ENCODE data around the gene PTPRG. TPM values are rescaled to one million over a fixed set of nuclear protein-coding genes. Genes with fewer than 3 reads are reported as not detected.
"Not testable (repeated sequence)": the region's sequence is repeated elsewhere in the genome, so short reads cannot be mapped to it uniquely, and the experiment has no call there.

The PTPRG gene
- total RNA-seq, 2 donors from 2014 or later: not detected

DNA sequence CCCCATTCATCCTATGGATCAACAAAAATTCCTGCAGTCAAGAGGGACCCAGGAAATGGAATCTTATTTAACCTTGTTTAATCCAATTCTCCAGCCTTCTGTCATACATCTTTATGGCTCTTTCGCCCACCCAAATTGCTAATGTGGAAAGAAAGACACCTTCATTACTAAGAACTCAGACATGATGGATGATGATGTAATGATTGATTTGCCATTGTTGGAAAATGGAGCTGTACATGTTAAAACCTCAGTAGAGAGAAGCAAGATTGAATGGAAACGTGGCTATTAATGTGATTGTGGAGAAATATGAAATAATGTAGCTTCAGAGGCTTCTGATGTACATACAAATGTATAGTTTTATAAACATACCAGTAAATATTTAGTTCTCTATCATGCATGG, 15.7 kb upstream of the PTPRG start:
- no peaks in the 10 kb centered on the region for H3K4me1 Mint-ChIP-seq
- ATAC-seq (replicated peaks): no peak
- H3K9me3 Mint-ChIP-seq: peaks cover 9% of the 10 kb centered on the region
- no peaks in the 10 kb centered on the region for H3K27me3 Mint-ChIP-seq
- no peak overlapping the region for H3K27ac Mint-ChIP-seq
- no peaks in the 10 kb centered on the region for H3K36me3 Mint-ChIP-seq (ENCODE audit: low read depth)
- H3K4me3 Mint-ChIP-seq: no peak overlapping the region

DNA sequence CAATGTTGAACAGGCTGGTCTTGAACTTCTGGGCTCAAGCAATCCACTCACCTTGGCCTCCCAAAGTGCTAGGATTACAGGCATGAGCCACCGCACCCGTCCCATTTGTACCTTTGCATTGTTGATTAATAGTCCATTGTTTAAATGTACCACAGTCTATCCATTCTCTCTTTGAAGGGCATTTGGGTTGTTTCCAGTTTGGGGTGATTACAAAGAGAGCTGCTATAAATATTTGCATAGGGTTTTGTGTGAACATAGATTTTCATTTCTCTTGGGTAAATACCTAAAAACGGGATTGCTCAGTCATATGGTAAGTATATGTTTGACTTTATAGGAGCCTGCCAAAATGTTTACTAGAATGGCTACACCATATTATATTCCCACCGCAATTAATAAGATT, 13.7 kb upstream of the PTPRG start:
- Mint-ChIP-seq H3K27ac (no peak overlapping the region), H3K27me3 (no peaks in the 10 kb centered on the region), H3K4me1 (no peaks in the 10 kb centered on the region), H3K9me3 (peaks cover 9% of the 10 kb centered on the region), H3K36me3 (ENCODE audit: low read depth) (no peaks in the 10 kb centered on the region), H3K4me3 (no peak overlapping the region)
- ATAC-seq (replicated peaks): no peak

GRCh38 chr3:61552704-61553103, 8.7 kb upstream of the PTPRG start:
- H3K4me3 Mint-ChIP-seq; H3K4me1 Mint-ChIP-seq; H3K36me3 Mint-ChIP-seq (ENCODE audit: low read depth); H3K27ac Mint-ChIP-seq; H3K9me3 Mint-ChIP-seq; ATAC-seq (replicated peaks): not testable (repeated sequence)
- H3K27me3 Mint-ChIP-seq: peaks cover 13% of the 10 kb centered on the region

DNA sequence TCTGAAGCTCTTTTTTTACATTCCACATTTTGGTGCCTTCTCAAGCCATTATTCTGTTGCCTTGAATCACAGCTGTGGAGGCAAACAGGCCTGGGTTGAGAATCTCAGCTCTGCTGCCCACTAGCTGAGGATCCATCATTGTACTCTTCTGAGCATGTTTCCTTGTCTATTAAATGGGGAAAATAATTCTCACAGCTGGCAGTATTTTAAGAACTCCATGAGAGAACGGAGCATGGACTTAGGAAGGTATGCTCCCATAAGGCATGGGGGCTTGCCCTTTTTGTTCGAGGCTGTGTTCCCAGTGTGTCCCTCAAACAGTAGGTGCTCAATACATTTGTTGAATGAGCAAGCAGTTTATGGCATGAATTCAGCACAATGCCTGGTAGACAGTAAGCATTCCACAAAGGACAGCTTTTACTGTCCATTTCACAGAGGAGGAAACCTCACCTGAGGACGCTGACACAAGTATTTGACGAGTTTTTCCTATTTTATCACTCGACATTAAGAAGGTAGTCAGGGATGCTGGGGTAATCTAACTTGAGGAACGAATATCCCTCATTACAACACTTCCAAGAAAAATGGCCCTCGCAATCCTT, 2.1 kb upstream of the PTPRG start:
- Mint-ChIP-seq H3K27me3 (peaks cover 44% of the 10 kb centered on the region), H3K27ac (no peak overlapping the region), H3K9me3 (peaks cover 5% of the 10 kb centered on the region), H3K36me3 (ENCODE audit: low read depth) (no peaks in the 10 kb centered on the region), H3K4me3 (no peak overlapping the region), H3K4me1 (no peaks in the 10 kb centered on the region)
- ATAC-seq (replicated peaks): no peak

- Mint-ChIP-seq H3K4me1 (no peaks in the 10 kb centered on the region), H3K27ac (no peak overlapping the region), H3K36me3 (ENCODE audit: low read depth) (no peaks in the 10 kb centered on the region), H3K27me3 (peaks cover 47% of the 10 kb centered on the region), H3K9me3 (peaks cover 5% of the 10 kb centered on the region), H3K4me3 (peak overlapping the region; percentile 22)
- ATAC-seq (replicated peaks): no peak
Measured at GRCh38 chr3:61560517-61561373, 626 bp upstream of the PTPRG start.

DNA sequence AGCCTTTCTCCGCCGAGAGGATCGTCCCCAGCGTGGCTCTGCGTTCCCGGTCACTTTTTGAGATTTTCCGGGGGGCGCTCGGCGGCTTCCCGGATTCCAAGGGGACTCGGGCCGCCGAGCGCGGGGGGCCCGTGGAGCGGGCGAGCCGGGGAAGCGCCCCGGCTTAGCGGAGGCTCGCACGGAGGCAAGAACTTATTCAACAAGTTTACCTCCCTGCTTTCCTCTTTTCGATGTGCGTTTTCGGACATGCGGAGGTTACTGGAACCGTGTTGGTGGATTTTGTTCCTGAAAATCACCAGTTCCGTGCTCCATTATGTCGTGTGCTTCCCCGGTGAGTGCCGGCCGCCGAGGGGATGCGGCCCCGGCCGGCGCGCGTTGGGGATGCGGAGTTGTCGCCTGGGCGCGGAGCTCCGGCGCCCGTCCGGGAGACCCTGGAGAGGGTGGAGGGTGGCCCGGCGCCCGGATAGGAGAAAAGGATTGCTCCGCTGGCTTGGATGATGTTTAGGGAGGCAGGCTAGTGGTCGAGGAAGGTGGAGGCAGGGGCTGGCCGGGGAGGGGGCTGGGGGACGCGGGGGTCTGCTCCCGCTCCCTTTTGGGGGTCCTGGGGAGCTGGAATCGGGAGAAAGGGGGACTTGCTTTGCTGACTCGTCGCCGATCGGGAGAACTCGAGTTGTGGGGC, 810 bp downstream of the PTPRG start:
- ATAC-seq (replicated peaks): no peak
- Mint-ChIP-seq H3K4me1 (no peaks in the 10 kb centered on the region), H3K9me3 (no peaks in the 10 kb centered on the region), H3K36me3 (ENCODE audit: low read depth) (no peaks in the 10 kb centered on the region), H3K27ac (no peak overlapping the region), H3K4me3 (no peak overlapping the region), H3K27me3 (peaks cover 40% of the 10 kb centered on the region)

GRCh38 chr3:61562721-61563312, 1.4 kb downstream of the PTPRG start:
- Mint-ChIP-seq H3K27ac (no peak overlapping the region), H3K4me1 (no peaks in the 10 kb centered on the region)
- no peak for ATAC-seq (replicated peaks)

GRCh38 chr3:61563313-61564271, 2.2 kb downstream of the PTPRG start:
- Mint-ChIP-seq H3K4me1 (no peaks in the 10 kb centered on the region), H3K27ac (no peak overlapping the region), H3K9me3 (no peaks in the 10 kb centered on the region), H3K27me3 (peaks cover 35% of the 10 kb centered on the region), H3K4me3 (no peak overlapping the region), H3K36me3 (ENCODE audit: low read depth) (no peaks in the 10 kb centered on the region)
- no peak for ATAC-seq (replicated peaks)

More at GRCh38 chr3:61562721-61563312, 1.4 kb downstream of the PTPRG start:
- H3K36me3 Mint-ChIP-seq (ENCODE audit: low read depth): no peaks in the 10 kb centered on the region
- H3K9me3 Mint-ChIP-seq: no peaks in the 10 kb centered on the region
- H3K4me3 Mint-ChIP-seq: no peak overlapping the region
- peaks cover 37% of the 10 kb centered on the region for H3K27me3 Mint-ChIP-seq

GRCh38 chr3:61564395-61565059, 3.2 kb downstream of the PTPRG start:
- Mint-ChIP-seq H3K4me3 (no peak overlapping the region), H3K4me1 (no peaks in the 10 kb centered on the region), H3K9me3 (no peaks in the 10 kb centered on the region), H3K36me3 (ENCODE audit: low read depth) (no peaks in the 10 kb centered on the region), H3K27me3 (peaks cover 25% of the 10 kb centered on the region), H3K27ac (no peak overlapping the region)
- ATAC-seq (replicated peaks): no peak

DNA sequence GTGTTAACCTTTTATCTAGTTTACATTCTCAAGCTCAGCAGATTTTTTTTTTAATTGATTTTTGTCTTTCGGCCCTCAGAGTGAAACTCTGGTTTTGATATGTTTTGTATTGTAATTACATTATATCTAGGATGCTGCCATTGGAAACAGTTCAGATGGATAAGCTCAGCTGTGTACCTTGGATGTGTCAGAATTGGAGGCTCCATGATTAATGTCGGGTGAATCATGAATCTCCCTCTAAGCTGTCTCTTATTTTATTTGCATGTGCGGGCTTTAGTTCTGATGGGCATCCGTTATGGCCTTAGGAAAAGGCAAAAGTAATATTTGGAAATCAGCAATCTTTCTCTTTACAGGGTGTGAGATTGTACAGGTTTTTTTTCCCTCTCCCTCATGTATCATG, 4.2 kb downstream of the PTPRG start:
- H3K36me3 Mint-ChIP-seq (ENCODE audit: low read depth): no peaks in the 10 kb centered on the region
- peaks cover 18% of the 10 kb centered on the region for H3K27me3 Mint-ChIP-seq
- ATAC-seq (replicated peaks): no peak
- no peaks in the 10 kb centered on the region for H3K4me1 Mint-ChIP-seq
- H3K27ac Mint-ChIP-seq: no peak overlapping the region
- H3K4me3 Mint-ChIP-seq: no peak overlapping the region
- H3K9me3 Mint-ChIP-seq: no peaks in the 10 kb centered on the region

GRCh38 chr3:61568127-61568526, 6.8 kb downstream of the PTPRG start:
- Mint-ChIP-seq H3K4me3 (no peak overlapping the region), H3K27ac (no peak overlapping the region), H3K4me1 (no peaks in the 10 kb centered on the region), H3K27me3 (peaks cover 13% of the 10 kb centered on the region), H3K36me3 (ENCODE audit: low read depth) (no peaks in the 10 kb centered on the region), H3K9me3 (no peaks in the 10 kb centered on the region)
- no peak for ATAC-seq (replicated peaks)

GRCh38 chr3:61569856-61570580, 8.6 kb downstream of the PTPRG start:
- peaks cover 5% of the 10 kb centered on the region for H3K27me3 Mint-ChIP-seq
- H3K27ac Mint-ChIP-seq: no peak overlapping the region
- H3K4me1 Mint-ChIP-seq: no peaks in the 10 kb centered on the region
- no peak overlapping the region for H3K4me3 Mint-ChIP-seq
- peaks cover 2% of the 10 kb centered on the region for H3K9me3 Mint-ChIP-seq
- ATAC-seq (replicated peaks): no peak
- H3K36me3 Mint-ChIP-seq (ENCODE audit: low read depth): no peaks in the 10 kb centered on the region

- H3K4me1 Mint-ChIP-seq: no peaks in the 10 kb centered on the region
- H3K27me3 Mint-ChIP-seq: no peaks in the 10 kb centered on the region
- H3K9me3 Mint-ChIP-seq: peaks cover 3% of the 10 kb centered on the region
- H3K36me3 Mint-ChIP-seq (ENCODE audit: low read depth): no peaks in the 10 kb centered on the region
- H3K27ac Mint-ChIP-seq: no peak overlapping the region
- no peak for ATAC-seq (replicated peaks)
- no peak overlapping the region for H3K4me3 Mint-ChIP-seq
Measured at GRCh38 chr3:61570813-61571212, 9.4 kb downstream of the PTPRG start.
